ENCODE data around the gene RASSF7.

Gene RASSF7

GRCh38 chr11:532527-532985 lies 28.2 kb upstream of the RASSF7 start:
- no peak for ATAC-seq
- TF ChIP-seq CREB5 (CRISPR knock-in tag; IDR thresholded peaks at IDR 0.05; ENCODE audit: low read depth) = no peak
- no peak for TF ChIP-seq TSHZ2 (CRISPR knock-in tag; IDR thresholded peaks at IDR 0.05)
- no peak for TF ChIP-seq BACH2 (CRISPR knock-in tag; IDR thresholded peaks at IDR 0.05; ENCODE audit: borderline replicate concordance)
- TF ChIP-seq ZNF70 (CRISPR knock-in tag; IDR thresholded peaks at IDR 0.05) = no peak
- no peak for TF ChIP-seq ARNTL (CRISPR knock-in tag; IDR thresholded peaks at IDR 0.05; ENCODE audit: borderline replicate concordance, low read depth)
- no peak for TF ChIP-seq GLIS3 (CRISPR knock-in tag; IDR thresholded peaks at IDR 0.05)
- TF ChIP-seq ISL1 (CRISPR knock-in tag; IDR thresholded peaks at IDR 0.05) = no peak
- no peak for TF ChIP-seq ZNF565 (CRISPR knock-in tag; conservative IDR thresholded peaks at IDR 0.05; ENCODE audit: low read depth)
- TF ChIP-seq ESRRG (CRISPR knock-in tag; IDR thresholded peaks at IDR 0.05) = no peak
- TF ChIP-seq RARB (CRISPR knock-in tag; IDR thresholded peaks at IDR 0.05) = no peak
- no peak for TF ChIP-seq ZNF8 (CRISPR knock-in tag; IDR thresholded peaks at IDR 0.05)
- TF ChIP-seq OSR1 (CRISPR knock-in tag; IDR thresholded peaks at IDR 0.05) = no peak

GRCh38 chr11:532986-533585 lies 27.7 kb upstream of the RASSF7 start:
- no peak for ATAC-seq
- no peak for TF ChIP-seq TCF4 (CRISPR knock-in tag; IDR thresholded peaks at IDR 0.05; ENCODE audit: borderline replicate concordance)

GRCh38 chr11:533586-534395 lies 27.0 kb upstream of the RASSF7 start:
- TF ChIP-seq ZFP30 (CRISPR knock-in tag; IDR thresholded peaks at IDR 0.05) (no peak), CSRNP3 (CRISPR knock-in tag; IDR thresholded peaks at IDR 0.05) (no peak)
- TF ChIP-seq, protein P1, sequence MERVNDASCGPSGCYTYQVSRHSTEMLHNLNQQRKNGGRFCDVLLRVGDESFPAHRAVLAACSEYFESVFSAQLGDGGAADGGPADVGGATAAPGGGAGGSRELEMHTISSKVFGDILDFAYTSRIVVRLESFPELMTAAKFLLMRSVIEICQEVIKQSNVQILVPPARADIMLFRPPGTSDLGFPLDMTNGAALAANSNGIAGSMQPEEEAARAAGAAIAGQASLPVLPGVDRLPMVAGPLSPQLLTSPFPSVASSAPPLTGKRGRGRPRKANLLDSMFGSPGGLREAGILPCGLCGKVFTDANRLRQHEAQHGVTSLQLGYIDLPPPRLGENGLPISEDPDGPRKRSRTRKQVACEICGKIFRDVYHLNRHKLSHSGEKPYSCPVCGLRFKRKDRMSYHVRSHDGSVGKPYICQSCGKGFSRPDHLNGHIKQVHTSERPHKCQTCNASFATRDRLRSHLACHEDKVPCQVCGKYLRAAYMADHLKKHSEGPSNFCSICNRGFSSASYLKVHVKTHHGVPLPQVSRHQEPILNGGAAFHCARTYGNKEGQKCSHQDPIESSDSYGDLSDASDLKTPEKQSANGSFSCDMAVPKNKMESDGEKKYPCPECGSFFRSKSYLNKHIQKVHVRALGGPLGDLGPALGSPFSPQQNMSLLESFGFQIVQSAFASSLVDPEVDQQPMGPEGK (CRISPR knock-in tag; IDR thresholded peaks at IDR 0.05; ENCODE audit: borderline replicate concordance) = no peak
- TF ChIP-seq, protein P2, sequence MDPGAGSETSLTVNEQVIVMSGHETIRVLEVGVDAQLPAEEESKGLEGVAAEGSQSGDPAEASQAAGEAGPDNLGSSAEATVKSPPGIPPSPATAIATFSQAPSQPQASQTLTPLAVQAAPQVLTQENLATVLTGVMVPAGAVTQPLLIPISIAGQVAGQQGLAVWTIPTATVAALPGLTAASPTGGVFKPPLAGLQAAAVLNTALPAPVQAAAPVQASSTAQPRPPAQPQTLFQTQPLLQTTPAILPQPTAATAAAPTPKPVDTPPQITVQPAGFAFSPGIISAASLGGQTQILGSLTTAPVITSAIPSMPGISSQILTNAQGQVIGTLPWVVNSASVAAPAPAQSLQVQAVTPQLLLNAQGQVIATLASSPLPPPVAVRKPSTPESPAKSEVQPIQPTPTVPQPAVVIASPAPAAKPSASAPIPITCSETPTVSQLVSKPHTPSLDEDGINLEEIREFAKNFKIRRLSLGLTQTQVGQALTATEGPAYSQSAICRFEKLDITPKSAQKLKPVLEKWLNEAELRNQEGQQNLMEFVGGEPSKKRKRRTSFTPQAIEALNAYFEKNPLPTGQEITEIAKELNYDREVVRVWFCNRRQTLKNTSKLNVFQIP (CRISPR knock-in tag; IDR thresholded peaks at IDR 0.05; ENCODE audit: borderline replicate concordance, low read depth) = no peak
- ATAC-seq = no peak

Measured in SK-N-SH treated with all-trans-retinoic acid at 6 μM for 48 hours (cell line).